NB4 (cell line): ENCODE results near the gene HLF.

Experiments
- CTCF ChIP-seq: IDR thresholded peaks from one replicate; pipeline ENCODE4 v1.5.1; 2012; ENCODE audit warnings: low read depth, low read length
- MAX ChIP-seq: IDR thresholded peaks from 2 replicates; pipeline ENCODE4 v1.6.1; 2011; ENCODE audit warnings: low read depth, low read length

GRCh38 chr17:55246583-55246982, 18.2 kb upstream of the HLF start:
- TF ChIP-seq CTCF: no peak
- no peak for TF ChIP-seq MAX
